Naive B cell (primary cell): ENCODE measurements around the gene TMEM106B. TPM values are rescaled to one million over a fixed set of nuclear protein-coding genes. Genes with fewer than 3 reads are reported as not detected.
"Not testable (repeated sequence)": the region's sequence is repeated elsewhere in the genome, so short reads cannot be mapped to it uniquely, and the experiment has no call there.

Experiments
- ATAC-seq, 2 donors: fragments of 150-1000 bp; cut with Tn5 transposase; 2 replicates each; pipeline ENCODE4 v1.10.0; 2021; ENCODE audit warnings: low read depth in 2 of 2, mild to moderate bottlenecking in 2 of 2, moderate library complexity in 2 of 2
- DNase-seq: peaks from one replicate; pipeline ENCODE4 v3.0.0; 2022
- H3K27ac Mint-ChIP-seq, 6 donors: one replicate each; pipeline ENCODE4 v1.8.0; 2020 to 2022; ENCODE audit warnings: mild to moderate bottlenecking in 6 of 6, mixed read lengths in 6 of 6, moderate library complexity in 5 of 6, inconsistent platforms in 2 of 6
- H3K27me3 Mint-ChIP-seq, 3 donors: one replicate each; pipeline ENCODE4 v1.8.0; 2021 to 2022; ENCODE audit warnings: mixed read lengths in 3 of 3, mild to moderate bottlenecking in 1 of 3
- H3K36me3 Mint-ChIP-seq, 2 donors: one replicate each; pipeline ENCODE4 v1.8.0; 2020 to 2022; ENCODE audit warnings: mixed read lengths in 2 of 2, inconsistent platforms in 1 of 2, mild to moderate bottlenecking in 1 of 2
- H3K4me1 Mint-ChIP-seq, 3 donors: one replicate each; pipeline ENCODE4 v1.8.0; 2020 to 2022; ENCODE audit warnings: mixed read lengths in 3 of 3, inconsistent platforms in 1 of 3, mild to moderate bottlenecking in 1 of 3, moderate library complexity in 1 of 3
- H3K4me3 Mint-ChIP-seq, 8 donors: one replicate each; pipeline ENCODE4 v1.8.0; 2020 to 2022; ENCODE audit warnings: mild to moderate bottlenecking in 8 of 8, mixed read lengths in 8 of 8, moderate library complexity in 8 of 8, inconsistent platforms in 2 of 8
- H3K9me3 Mint-ChIP-seq, 7 donors: one replicate each; pipeline ENCODE4 v1.8.0; 2020 to 2022; ENCODE audit warnings: mixed read lengths in 7 of 7, mild to moderate bottlenecking in 5 of 7, inconsistent platforms in 2 of 7, moderate library complexity in 1 of 7
- polyA plus RNA-seq, 6 donors: library from polyadenylated mRNA; unstranded; fragments of 300-500 nt; fragmentation: Illumina TruSeq; gene quantifications; one replicate each; pipeline ENCODE4 v1.2.3, GENCODE V29; 2021; ENCODE audit warnings: low read depth in 6 of 6

The TMEM106B gene
- polyA plus RNA-seq, 6 donors from 2014 or later: 12.8 to 37.1 (median 28.6) TPM

- H3K27me3 Mint-ChIP-seq: peaks cover 18 to 26% (median 20%) of the 10 kb centered on the region in 3 donors
- H3K9me3 Mint-ChIP-seq: no peaks in the 10 kb centered on the region
- H3K36me3 Mint-ChIP-seq: peaks cover 6 to 10% of the 10 kb centered on the region in 2 donors
- H3K4me1 Mint-ChIP-seq: peaks cover 20 to 27% (median 26%) of the 10 kb centered on the region in 3 donors
- peak; percentile 39 for ATAC-seq
- H3K4me3 Mint-ChIP-seq: peak overlapping the region; percentile 95 to 100 (median 97)
- no peak for DNase-seq
- peak overlapping the region; percentile 94 to 98 (median 98) for H3K27ac Mint-ChIP-seq
Observed at GRCh38 chr7:12210179-12211053, 678 bp upstream of the TMEM106B start.

GRCh38 chr7:12211711-12212485, 804 bp downstream of the TMEM106B start:
- H3K27me3 Mint-ChIP-seq: peaks cover 13 to 21% (median 14%) of the 10 kb centered on the region in 3 donors
- H3K4me1 Mint-ChIP-seq: peaks cover 26 to 33% (median 27%) of the 10 kb centered on the region in 3 donors
- H3K9me3 Mint-ChIP-seq: no peaks in the 10 kb centered on the region
- H3K4me3 Mint-ChIP-seq: peak overlapping the region; percentile 95 to 100 (median 97)
- DNase-seq (no peak), ATAC-seq (no peak)
- H3K36me3 Mint-ChIP-seq: peaks cover 16 to 18% of the 10 kb centered on the region in 2 donors
- peak overlapping the region; percentile 94 to 98 (median 97) for H3K27ac Mint-ChIP-seq

- Mint-ChIP-seq H3K36me3 (peaks cover 45 to 47% of the 10 kb centered on the region in 2 donors), H3K4me1 (peaks cover 19 to 26% (median 23%) of the 10 kb centered on the region in 3 donors), H3K27ac (no peak overlapping the region), H3K4me3 (no peak overlapping the region), H3K27me3 (no peaks in the 10 kb centered on the region), H3K9me3 (no peaks in the 10 kb centered on the region)
- ATAC-seq (no peak), DNase-seq (no peak)
Observed at GRCh38 chr7:12217311-12217710, 6.2 kb downstream of the TMEM106B start.

- Mint-ChIP-seq H3K36me3 (peaks cover 41 to 44% of the 10 kb centered on the region in 2 donors), H3K9me3 (peaks cover 0 to 5% (median 0%) of the 10 kb centered on the region in 7 donors), H3K27me3 (no peaks in the 10 kb centered on the region), H3K4me1 (peaks cover 22 to 26% (median 25%) of the 10 kb centered on the region in 3 donors), H3K4me3 (no peak overlapping the region), H3K27ac (no peak overlapping the region)
- ATAC-seq (no peak), DNase-seq (no peak)
Observed at GRCh38 chr7:12220389-12221046, 9.4 kb downstream of the TMEM106B start.

- peak overlapping the region in 1 of 6 donors; percentile 57 for H3K27ac Mint-ChIP-seq
- peaks cover 0 to 5% (median 0%) of the 10 kb centered on the region in 7 donors for H3K9me3 Mint-ChIP-seq
- ATAC-seq (no peak), DNase-seq (no peak)
- H3K4me3 Mint-ChIP-seq: peak overlapping the region in 1 of 8 donors; percentile 22
- peaks cover 39 to 47% of the 10 kb centered on the region in 2 donors for H3K36me3 Mint-ChIP-seq
- peaks cover 0 to 3% (median 0%) of the 10 kb centered on the region in 3 donors for H3K27me3 Mint-ChIP-seq
- peaks cover 24 to 25% (median 24%) of the 10 kb centered on the region in 3 donors for H3K4me1 Mint-ChIP-seq
Observed at GRCh38 chr7:12221414-12221813, 10.3 kb downstream of the TMEM106B start.

GRCh38 chr7:12222889-12223579, 11.9 kb downstream of the TMEM106B start:
- H3K4me3 Mint-ChIP-seq: peak overlapping the region in 4 of 8 donors; percentile 12 to 69 (median 42)

GRCh38 chr7:12225017-12225416, 13.9 kb downstream of the TMEM106B start:
- Mint-ChIP-seq H3K4me1 (peaks cover 14 to 25% (median 16%) of the 10 kb centered on the region in 3 donors), H3K36me3 (peaks cover 16 to 28% of the 10 kb centered on the region in 2 donors)
- ATAC-seq, H3K27me3 Mint-ChIP-seq, H3K27ac Mint-ChIP-seq, H3K9me3 Mint-ChIP-seq, H3K4me3 Mint-ChIP-seq, DNase-seq: not testable (repeated sequence)

More at GRCh38 chr7:12222889-12223579, 11.9 kb downstream of the TMEM106B start:
- Mint-ChIP-seq H3K9me3 (peaks cover 0 to 5% (median 0%) of the 10 kb centered on the region in 7 donors), H3K36me3 (peaks cover 30 to 39% of the 10 kb centered on the region in 2 donors), H3K27ac (peak overlapping the region in 2 of 6 donors; percentile 38 to 58), H3K27me3 (peaks cover 0 to 3% (median 0%) of the 10 kb centered on the region in 3 donors), H3K4me1 (peaks cover 14 to 25% (median 16%) of the 10 kb centered on the region in 3 donors)
- DNase-seq (peak; percentile 46), ATAC-seq (peak; percentile 96 to 98)

- Mint-ChIP-seq H3K27ac (no peak overlapping the region), H3K9me3 (peaks cover 0 to 5% (median 0%) of the 10 kb centered on the region in 7 donors), H3K4me3 (no peak overlapping the region), H3K36me3 (peaks cover 9 to 26% of the 10 kb centered on the region in 2 donors), H3K27me3 (peaks cover 0 to 3% (median 0%) of the 10 kb centered on the region in 3 donors), H3K4me1 (peaks cover 8 to 20% (median 14%) of the 10 kb centered on the region in 3 donors)
- ATAC-seq (no peak), DNase-seq (no peak)
Observed at GRCh38 chr7:12226756-12227155, 15.7 kb downstream of the TMEM106B start.

GRCh38 chr7:12228024-12228423, 16.9 kb downstream of the TMEM106B start:
- H3K27me3 Mint-ChIP-seq: peaks cover 0 to 3% (median 0%) of the 10 kb centered on the region in 3 donors
- peaks cover 0 to 5% (median 0%) of the 10 kb centered on the region in 7 donors for H3K9me3 Mint-ChIP-seq
- peaks cover 9 to 28% of the 10 kb centered on the region in 2 donors for H3K36me3 Mint-ChIP-seq
- ATAC-seq: no peak
- H3K27ac Mint-ChIP-seq: no peak overlapping the region
- DNase-seq: no peak
- peaks cover 7 to 14% (median 8%) of the 10 kb centered on the region in 3 donors for H3K4me1 Mint-ChIP-seq
- no peak overlapping the region for H3K4me3 Mint-ChIP-seq

- Mint-ChIP-seq H3K4me1 (peaks cover 9 to 12% (median 12%) of the 10 kb centered on the region in 3 donors), H3K9me3 (peaks cover 0 to 5% (median 0%) of the 10 kb centered on the region in 7 donors), H3K27me3 (peaks cover 0 to 3% (median 0%) of the 10 kb centered on the region in 3 donors), H3K36me3 (peaks cover 9 to 25% of the 10 kb centered on the region in 2 donors), H3K4me3 (no peak overlapping the region), H3K27ac (no peak overlapping the region)
- ATAC-seq: no peak
- no peak for DNase-seq
Observed at GRCh38 chr7:12229046-12229445, 18.0 kb downstream of the TMEM106B start.

GRCh38 chr7:12231097-12231496, 20.0 kb downstream of the TMEM106B start:
- ATAC-seq: no peak
- Mint-ChIP-seq H3K27ac (no peak overlapping the region), H3K27me3 (peaks cover 0 to 3% (median 0%) of the 10 kb centered on the region in 3 donors), H3K36me3 (peaks cover 6 to 22% of the 10 kb centered on the region in 2 donors), H3K9me3 (no peaks in the 10 kb centered on the region), H3K4me1 (peaks cover 8 to 11% (median 10%) of the 10 kb centered on the region in 3 donors), H3K4me3 (no peak overlapping the region)
- no peak for DNase-seq

- H3K4me1 Mint-ChIP-seq: peaks cover 6 to 11% (median 8%) of the 10 kb centered on the region in 3 donors
- H3K36me3 Mint-ChIP-seq: peaks cover 4 to 28% of the 10 kb centered on the region in 2 donors
- no peaks in the 10 kb centered on the region for H3K27me3 Mint-ChIP-seq
- peak overlapping the region in 3 of 6 donors; percentile 11 to 36 (median 29) for H3K27ac Mint-ChIP-seq
- peak overlapping the region in 3 of 8 donors; percentile 17 to 76 (median 58) for H3K4me3 Mint-ChIP-seq
- ATAC-seq: no peak
- DNase-seq: no peak
- H3K9me3 Mint-ChIP-seq: peaks cover 0 to 1% (median 0%) of the 10 kb centered on the region in 7 donors
Observed at GRCh38 chr7:12233175-12233574, 22.1 kb downstream of the TMEM106B start.
